HCT116 (cell line): ENCODE measurements around the gene RPS14. TPM values are rescaled to one million over a fixed set of nuclear protein-coding genes. Genes with fewer than 3 reads are reported as not detected.

Experiments used
- ATAC-seq: fragments of 200-7000 bp; cut with Tn5 transposase; 2 replicates; pipeline ENCODE4 v1.9.1; 2020; ENCODE audit warnings: mild to moderate bottlenecking, moderate library complexity
- BruUV-seq: library from RNA; stranded (reverse); fragments of 400-500 nt; replicated peaks from 2 replicates; lab custom pipeline; 2021; lab: Mats Ljungman, UMichigan
- CTCF ChIA-PET: fragments of 300-600 bp; sonication (Branson Sonifier 250); formaldehyde crosslinking; loops from one replicate; lab custom pipeline; 2021; ENCODE audit warnings: antibody characterized with exemption; lab: Charles Lee
- POLR2A ChIA-PET: fragments of 300-600, 350-600 bp; sonication (Branson Sonifier 250); formaldehyde crosslinking; loops from one replicate; lab custom pipeline; 2021; ENCODE audit warnings: antibody characterized with exemption; lab: Charles Lee
- RAD21 ChIA-PET, 2 experiments: fragments of 300-600 bp; sonication (Branson Sonifier 250); formaldehyde crosslinking; loops; one replicate each; lab custom pipeline; 2023; ENCODE audit warnings: low total read pairs in 2 of 2; ENCODE audit not compliant: uncharacterized antibody in 2 of 2, unreplicated experiment in 2 of 2, low non-redundant PET in 1 of 2; lab: Charles Lee
- DNase-seq: peaks from one replicate; pipeline ENCODE4 v3.0.0-alpha.2; 2010; ENCODE audit warnings: low read depth, low spot score
- H2AFZ ChIP-seq: fragments of 200-600 bp; shearing (Covaris generic), sonication (generic); 2 replicates; pipeline ENCODE4 v1.6.1; 2017; ENCODE audit warnings: low read depth, mixed run types, mixed read lengths, antibody characterized with exemption, low read length; ENCODE audit not compliant: poor library complexity, severe bottlenecking
- H3K27ac ChIP-seq: 2 replicates; pipeline ENCODE4 v1.5.1; 2012; ENCODE audit warnings: low read depth, low read length
- H3K27me3 ChIP-seq: fragments of 200-600 bp; sonication (generic); 2 replicates; pipeline ENCODE4 v1.6.1; 2016; ENCODE audit warnings: mixed run types, low read length, mixed read lengths; ENCODE audit not compliant: insufficient read depth
- H3K36me3 ChIP-seq, 2 experiments: fragments of 200-500 bp in 1 of 2; fragments of 200-600 bp in 1 of 2; sonication (Bioruptor generic) in 1 of 2; sonication (generic) in 1 of 2; 2 replicates each; pipeline versions ENCODE4 v1.5.1 to v1.6.1; 2014 to 2016; ENCODE audit warnings: low read length in 2 of 2, inconsistent platforms in 1 of 2, mixed read lengths in 1 of 2, mixed run types in 1 of 2; ENCODE audit not compliant: insufficient read depth in 2 of 2, control insufficient read depth in 1 of 2
- H3K4me1 ChIP-seq, 2 experiments: fragments of 200-600 bp in 1 of 2; sonication (generic) in 1 of 2; 2 replicates each; pipeline versions ENCODE4 v1.5.1 to v1.6.1; 2012 to 2017; ENCODE audit warnings: low read length in 2 of 2, inconsistent platforms in 1 of 2, mild to moderate bottlenecking in 1 of 2, mixed read lengths in 1 of 2, mixed run types in 1 of 2, moderate library complexity in 1 of 2; ENCODE audit not compliant: insufficient read depth in 2 of 2, control insufficient read depth in 1 of 2
- H3K4me2 ChIP-seq: fragments of 200-600 bp; sonication (generic); 2 replicates; pipeline ENCODE4 v1.6.1; 2017; ENCODE audit warnings: mixed run types, low read length, mixed read lengths
- H3K4me3 ChIP-seq, 2 experiments: fragments of 200-600 bp in 1 of 2; sonication (generic) in 1 of 2; replicated peaks in 1 of 2; 2 replicates each; pipeline ENCODE4 v1.5.1; 2011 to 2016; ENCODE audit warnings: low read length in 2 of 2, control low read depth in 1 of 2, low read depth in 1 of 2, mild to moderate bottlenecking in 1 of 2, mixed read lengths in 1 of 2, mixed run types in 1 of 2
- H3K79me2 ChIP-seq: fragments of 200-600 bp; sonication (generic); 2 replicates; pipeline ENCODE4 v1.6.1; 2017; ENCODE audit warnings: mild to moderate bottlenecking, mixed run types, low read length, moderate library complexity, mixed read lengths; ENCODE audit not compliant: insufficient read depth
- H3K9ac ChIP-seq: fragments of 200-600 bp; sonication (generic); 2 replicates; pipeline ENCODE4 v1.6.1; 2016; ENCODE audit warnings: low read length, mixed read lengths
- H3K9me2 ChIP-seq: fragments of 200-600 bp; sonication (generic), shearing (Covaris generic); 2 replicates; pipeline ENCODE4 v1.6.1; 2017; ENCODE audit warnings: mixed run types, mild to moderate bottlenecking, moderate library complexity; ENCODE audit not compliant: insufficient read depth
- H3K9me3 ChIP-seq, 2 experiments: fragments of 200-500 bp in 1 of 2; fragments of 200-600 bp in 1 of 2; sonication (Bioruptor generic) in 1 of 2; sonication (generic) in 1 of 2; 2 replicates each; pipeline ENCODE4 v1.6.1; 2014 to 2017; ENCODE audit warnings: low read length in 2 of 2, mixed read lengths in 2 of 2, inconsistent platforms in 1 of 2, low read depth in 1 of 2, mild to moderate bottlenecking in 1 of 2, mixed run types in 1 of 2, moderate library complexity in 1 of 2; ENCODE audit not compliant: control insufficient read depth in 1 of 2, insufficient read depth in 1 of 2
- H4K20me1 ChIP-seq: fragments of 200-600 bp; sonication (generic), shearing (Covaris generic); 2 replicates; pipeline ENCODE4 v1.6.1; 2017; ENCODE audit warnings: mixed run types, mild to moderate bottlenecking, moderate library complexity; ENCODE audit not compliant: insufficient read depth
- CBX3 ChIP-seq: IDR thresholded peaks from 2 replicates; pipeline ENCODE4 v1.6.1; 2012; ENCODE audit warnings: low read depth
- CEBPB ChIP-seq: IDR thresholded peaks from 2 replicates; pipeline ENCODE4 v1.6.1; 2012; ENCODE audit warnings: low read depth
- EGR1 ChIP-seq: IDR thresholded peaks from 2 replicates; pipeline ENCODE4 v1.6.1; 2012; ENCODE audit warnings: low read depth
- EZH2 ChIP-seq: fragments of 200-600 bp; sonication (generic); IDR thresholded peaks from 2 replicates; pipeline ENCODE4 v1.6.1; 2017; ENCODE audit warnings: antibody characterized with exemption, mixed run types
- FOSL1 ChIP-seq: IDR thresholded peaks from 2 replicates; pipeline ENCODE4 v1.6.1; 2012; ENCODE audit warnings: low read depth
- JUND ChIP-seq: IDR thresholded peaks from 2 replicates; pipeline ENCODE4 v1.6.1; 2012
- MAX ChIP-seq: IDR thresholded peaks from 2 replicates; pipeline ENCODE4 v1.6.1; 2012
- POLR2AphosphoS5 ChIP-seq: IDR thresholded peaks from 2 replicates; pipeline ENCODE4 v1.6.1; 2011; ENCODE audit warnings: mild to moderate bottlenecking, low read depth, low read length, moderate library complexity
- SIN3A ChIP-seq: IDR thresholded peaks from 2 replicates; pipeline ENCODE4 v1.6.1; 2012; ENCODE audit warnings: low read depth
- SP1 ChIP-seq: IDR thresholded peaks from 2 replicates; pipeline ENCODE4 v1.6.1; 2012; ENCODE audit warnings: low read depth
- TCF7L2 ChIP-seq: IDR thresholded peaks from 2 replicates; pipeline ENCODE4 v1.7.0; 2011; ENCODE audit warnings: borderline replicate concordance, inconsistent platforms; ENCODE audit not compliant: insufficient read depth, insufficient read length; ENCODE audit errors: extremely low read depth
- YY1 ChIP-seq: IDR thresholded peaks from 2 replicates; pipeline ENCODE4 v1.6.1; 2011; ENCODE audit warnings: low read length, low read depth, moderate library complexity, mild to moderate bottlenecking; ENCODE audit not compliant: insufficient replicate concordance; ENCODE audit errors: extremely low read depth
- ZFX ChIP-seq: fragments of 450-650 bp; IDR thresholded peaks from 2 replicates; pipeline ENCODE4 v1.6.1; 2017
- intact Hi-C: fragments of 100-400 bp; cut with micrococcal nuclease; formaldehyde crosslinking; loops from 2 replicates; pipeline ENCODE4 v1.10.0; 2022
- total RNA-seq: library from RNA; stranded (reverse); gene quantifications from one replicate; pipeline ENCODE4 v1.2.1, GENCODE V29; 2021; ENCODE audit not compliant: unreplicated experiment
- TF ChIP-seq, protein P1 (sequence below): IDR thresholded peaks from 2 replicates; pipeline ENCODE4 v1.6.1; 2011; ENCODE audit warnings: mild to moderate bottlenecking, low read length, moderate library complexity; ENCODE audit not compliant: insufficient replicate concordance; ENCODE audit errors: extremely low read depth
- TF ChIP-seq, protein P2 (sequence below): IDR thresholded peaks from 2 replicates; pipeline ENCODE4 v1.6.1; 2012; ENCODE audit warnings: low read depth

RPS14 gene
- total RNA-seq, 1 experiment from 2014 or later = 2,557 TPM

- H3K9me2 ChIP-seq = no peaks in the 10 kb centered on the region
- DNase-seq (peak; percentile 81), ATAC-seq (peak; percentile 98)
- CTCF ChIA-PET = interaction anchor here (0.7 to 1.5 kb wide), 4 partner anchors 11 to 47 kb away, joined by 3 to 9 read pairs (median 4); no protein-coding TSS in a partner anchor
- H3K4me3 ChIP-seq = peak overlapping the region; percentile 22 to 29
- POLR2A ChIA-PET = interaction anchor here (1.1 to 2.6 kb wide), 2 partner anchors 24 to 48 kb away, joined by 3 to 10 read pairs; partner anchors contain the start of gene RPS14
- intact Hi-C loops = no loop called here
- H3K9me3 ChIP-seq = no peaks in the 10 kb centered on the region
- H3K27me3 ChIP-seq = no peaks in the 10 kb centered on the region
- peaks cover 31 to 51% of the 10 kb centered on the region in 2 experiments for H3K4me1 ChIP-seq
- H3K27ac ChIP-seq = peak overlapping the region; percentile 56
- H4K20me1 ChIP-seq = no peaks in the 10 kb centered on the region
- no TSS peak for BruUV-seq
- peak overlapping the region; percentile 47 for H3K9ac ChIP-seq
- peak overlapping the region; percentile 65 for H3K4me2 ChIP-seq
- TF ChIP-seq EGR1 (peak; percentile 77), TCF7L2 (peak; percentile 61), POLR2AphosphoS5 (peak; percentile 60), SP1 (peak; percentile 81), EZH2 (no peak), SIN3A (peak; percentile 92), CBX3 (peak; percentile 95), JUND (peak; percentile 96), FOSL1 (peak; percentile 93), ZFX (no peak), MAX (peak; percentile 77), YY1 (peak; percentile 59), CEBPB (peak; percentile 66)
- TF ChIP-seq, protein P1, sequence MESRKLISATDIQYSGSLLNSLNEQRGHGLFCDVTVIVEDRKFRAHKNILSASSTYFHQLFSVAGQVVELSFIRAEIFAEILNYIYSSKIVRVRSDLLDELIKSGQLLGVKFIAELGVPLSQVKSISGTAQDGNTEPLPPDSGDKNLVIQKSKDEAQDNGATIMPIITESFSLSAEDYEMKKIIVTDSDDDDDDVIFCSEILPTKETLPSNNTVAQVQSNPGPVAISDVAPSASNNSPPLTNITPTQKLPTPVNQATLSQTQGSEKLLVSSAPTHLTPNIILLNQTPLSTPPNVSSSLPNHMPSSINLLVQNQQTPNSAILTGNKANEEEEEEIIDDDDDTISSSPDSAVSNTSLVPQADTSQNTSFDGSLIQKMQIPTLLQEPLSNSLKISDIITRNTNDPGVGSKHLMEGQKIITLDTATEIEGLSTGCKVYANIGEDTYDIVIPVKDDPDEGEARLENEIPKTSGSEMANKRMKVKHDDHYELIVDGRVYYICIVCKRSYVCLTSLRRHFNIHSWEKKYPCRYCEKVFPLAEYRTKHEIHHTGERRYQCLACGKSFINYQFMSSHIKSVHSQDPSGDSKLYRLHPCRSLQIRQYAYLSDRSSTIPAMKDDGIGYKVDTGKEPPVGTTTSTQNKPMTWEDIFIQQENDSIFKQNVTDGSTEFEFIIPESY = no peak
- TF ChIP-seq, protein P2, sequence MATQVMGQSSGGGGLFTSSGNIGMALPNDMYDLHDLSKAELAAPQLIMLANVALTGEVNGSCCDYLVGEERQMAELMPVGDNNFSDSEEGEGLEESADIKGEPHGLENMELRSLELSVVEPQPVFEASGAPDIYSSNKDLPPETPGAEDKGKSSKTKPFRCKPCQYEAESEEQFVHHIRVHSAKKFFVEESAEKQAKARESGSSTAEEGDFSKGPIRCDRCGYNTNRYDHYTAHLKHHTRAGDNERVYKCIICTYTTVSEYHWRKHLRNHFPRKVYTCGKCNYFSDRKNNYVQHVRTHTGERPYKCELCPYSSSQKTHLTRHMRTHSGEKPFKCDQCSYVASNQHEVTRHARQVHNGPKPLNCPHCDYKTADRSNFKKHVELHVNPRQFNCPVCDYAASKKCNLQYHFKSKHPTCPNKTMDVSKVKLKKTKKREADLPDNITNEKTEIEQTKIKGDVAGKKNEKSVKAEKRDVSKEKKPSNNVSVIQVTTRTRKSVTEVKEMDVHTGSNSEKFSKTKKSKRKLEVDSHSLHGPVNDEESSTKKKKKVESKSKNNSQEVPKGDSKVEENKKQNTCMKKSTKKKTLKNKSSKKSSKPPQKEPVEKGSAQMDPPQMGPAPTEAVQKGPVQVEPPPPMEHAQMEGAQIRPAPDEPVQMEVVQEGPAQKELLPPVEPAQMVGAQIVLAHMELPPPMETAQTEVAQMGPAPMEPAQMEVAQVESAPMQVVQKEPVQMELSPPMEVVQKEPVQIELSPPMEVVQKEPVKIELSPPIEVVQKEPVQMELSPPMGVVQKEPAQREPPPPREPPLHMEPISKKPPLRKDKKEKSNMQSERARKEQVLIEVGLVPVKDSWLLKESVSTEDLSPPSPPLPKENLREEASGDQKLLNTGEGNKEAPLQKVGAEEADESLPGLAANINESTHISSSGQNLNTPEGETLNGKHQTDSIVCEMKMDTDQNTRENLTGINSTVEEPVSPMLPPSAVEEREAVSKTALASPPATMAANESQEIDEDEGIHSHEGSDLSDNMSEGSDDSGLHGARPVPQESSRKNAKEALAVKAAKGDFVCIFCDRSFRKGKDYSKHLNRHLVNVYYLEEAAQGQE = no peak
- no peak overlapping the region for H2AFZ ChIP-seq
- peaks cover 59% of the 10 kb centered on the region for H3K79me2 ChIP-seq
- H3K36me3 ChIP-seq = no peaks in the 10 kb centered on the region
- RAD21 ChIA-PET = no interaction called here
These were observed 47.9 kb upstream of the RPS14 start for GRCh38 chr5:150497274-150497988.
